Measurements from ENCODE around the gene AGPAT3. TPM values are rescaled to one million over a fixed set of nuclear protein-coding genes. Genes with fewer than 3 reads are reported as not detected.

AGPAT3 gene
- total RNA-seq, 1 experiment from 2014 or later: 13.0 TPM

DNA sequence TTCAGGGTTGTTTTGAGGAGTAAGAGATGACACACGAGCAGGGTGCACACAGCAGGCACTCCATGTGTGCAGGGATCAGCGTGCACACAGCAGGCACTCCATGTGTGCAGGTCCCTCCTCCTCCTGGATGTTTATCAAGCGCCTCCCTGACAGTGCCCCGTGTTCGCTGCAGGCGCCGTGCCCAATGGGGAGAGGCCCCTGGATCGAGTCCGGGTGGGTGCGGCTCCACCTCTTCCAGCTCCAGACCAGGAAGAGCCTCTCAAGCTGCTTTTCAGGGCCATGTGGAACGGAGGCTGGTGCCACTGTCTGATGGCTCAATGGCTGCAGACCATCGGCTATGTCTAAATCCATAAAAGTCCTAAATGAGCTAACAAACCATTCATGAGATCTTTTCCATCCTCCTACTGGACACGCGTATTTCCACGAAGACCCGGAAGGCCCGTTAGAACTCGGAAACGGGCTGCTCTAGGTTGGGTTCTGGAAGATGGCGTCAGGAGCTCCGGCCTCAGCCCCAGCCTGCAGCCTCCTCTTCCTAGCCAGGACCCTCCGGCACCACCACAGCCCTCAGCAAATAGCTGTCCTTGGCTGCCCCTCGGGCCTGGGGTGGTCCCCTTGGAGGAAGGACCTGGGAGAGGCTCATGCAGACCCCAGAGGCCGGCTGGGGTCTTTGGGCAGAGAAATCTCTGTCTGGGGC, 39.6 kb upstream of the AGPAT3 start:
- Histone ChIP-seq H3K4me2 (ENCODE audit: insufficient read depth, insufficient read length, low read length) (no peak overlapping the region), H3K4me1 (ENCODE audit: insufficient read depth, low read length) (no peaks in the 10 kb centered on the region), H2BK120ac (ENCODE audit: low read depth, low read length, poor library complexity, severe bottlenecking) (no peak overlapping the region), H3K9me3 (ENCODE audit: control insufficient read depth, low read depth, low read length) (no peaks in the 10 kb centered on the region), H4K91ac (ENCODE audit: insufficient read length, low read depth, low read length) (no peak overlapping the region), H3K27me3 (ENCODE audit: insufficient read depth, low read length) (no peaks in the 10 kb centered on the region), H3K18ac (ENCODE audit: insufficient read length, low read depth, low read length) (no peak overlapping the region), H3T11ph (ENCODE audit: low read length) (no peak overlapping the region), H3K56ac (ENCODE audit: insufficient read length, low read depth, low read length) (no peak overlapping the region), H3K14ac (ENCODE audit: insufficient read depth, low read length) (no peak overlapping the region), H3K27ac (ENCODE audit: insufficient read length, low read depth, low read length) (no peak overlapping the region), H3K23me2 (ENCODE audit: insufficient read length, low read depth, low read length, poor library complexity, severe bottlenecking) (no peaks in the 10 kb centered on the region), H3K79me2 (ENCODE audit: insufficient read depth, low read length) (no peaks in the 10 kb centered on the region), H4K5ac (ENCODE audit: insufficient read length, low read depth, low read length) (no peak overlapping the region), H4K8ac (replicated peaks; ENCODE audit: insufficient read length, low read depth, low read length) (no peak overlapping the region), H2AFZ (ENCODE audit: low read length) (no peak overlapping the region), H2BK20ac (ENCODE audit: low read depth, low read length, poor library complexity, severe bottlenecking) (no peak overlapping the region), H3K79me1 (ENCODE audit: insufficient read depth, low read depth, low read length, poor library complexity, severe bottlenecking) (no peaks in the 10 kb centered on the region), H3K4ac (ENCODE audit: low read depth, low read length) (no peak overlapping the region), H2BK15ac (ENCODE audit: low read depth, low read length) (no peak overlapping the region), H3K9ac (ENCODE audit: extremely low read depth, insufficient read length, low read length) (no peak overlapping the region), H2BK5ac (ENCODE audit: insufficient read length, low read length) (no peak overlapping the region), H2AK5ac (ENCODE audit: insufficient read length, low read length) (no peak overlapping the region), H3K23ac (ENCODE audit: insufficient read length, low read depth, low read length) (no peak overlapping the region), H4K20me1 (ENCODE audit: control insufficient read depth, insufficient read depth, insufficient read length) (no peaks in the 10 kb centered on the region), H2BK12ac (ENCODE audit: insufficient read length, low read depth, low read length) (no peak overlapping the region)
- Mint-ChIP-seq H3K4me3 (no peak overlapping the region), H3K4me1 (peaks cover 8% of the 10 kb centered on the region in 2 experiments), H3K36me3 (ENCODE audit: insufficient read depth in 1 of 3, low read depth in 3 of 3) (peaks cover 4 to 12% (median 7%) of the 10 kb centered on the region in 3 experiments; a peak in 5 of 7 replicates), H3K9me3 (peaks cover 2 to 7% of the 10 kb centered on the region in 2 experiments; a peak in 2 of 5 replicates), H3K27ac (no peak overlapping the region; a peak in 1 of 7 replicates), H3K27me3 (ENCODE audit: low read depth) (peaks cover 5% of the 10 kb centered on the region)
- TF ChIP-seq, protein P1, sequence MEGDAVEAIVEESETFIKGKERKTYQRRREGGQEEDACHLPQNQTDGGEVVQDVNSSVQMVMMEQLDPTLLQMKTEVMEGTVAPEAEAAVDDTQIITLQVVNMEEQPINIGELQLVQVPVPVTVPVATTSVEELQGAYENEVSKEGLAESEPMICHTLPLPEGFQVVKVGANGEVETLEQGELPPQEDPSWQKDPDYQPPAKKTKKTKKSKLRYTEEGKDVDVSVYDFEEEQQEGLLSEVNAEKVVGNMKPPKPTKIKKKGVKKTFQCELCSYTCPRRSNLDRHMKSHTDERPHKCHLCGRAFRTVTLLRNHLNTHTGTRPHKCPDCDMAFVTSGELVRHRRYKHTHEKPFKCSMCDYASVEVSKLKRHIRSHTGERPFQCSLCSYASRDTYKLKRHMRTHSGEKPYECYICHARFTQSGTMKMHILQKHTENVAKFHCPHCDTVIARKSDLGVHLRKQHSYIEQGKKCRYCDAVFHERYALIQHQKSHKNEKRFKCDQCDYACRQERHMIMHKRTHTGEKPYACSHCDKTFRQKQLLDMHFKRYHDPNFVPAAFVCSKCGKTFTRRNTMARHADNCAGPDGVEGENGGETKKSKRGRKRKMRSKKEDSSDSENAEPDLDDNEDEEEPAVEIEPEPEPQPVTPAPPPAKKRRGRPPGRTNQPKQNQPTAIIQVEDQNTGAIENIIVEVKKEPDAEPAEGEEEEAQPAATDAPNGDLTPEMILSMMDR (conservative IDR thresholded peaks at IDR 0.05): no peak
- no CpG with 5 or more reads among the region's 24 CpGs for WGBS (ENCODE audit: extremely low coverage, insufficient read length, low lambda C conversion rate)
- DNase-seq: no peak
